Muscle layer of colon (tissue), 2 donors: Measurements from ENCODE around the gene CARMIL3.
A peak's percentile ranks its signal among the peaks of the same experiment; 100 is the strongest.

Source experiments
- H3K27ac ChIP-seq: one replicate; pipeline ENCODE4 v1.7.0; 2013; ENCODE audit warnings: low read depth, mild to moderate bottlenecking, low read length, moderate library complexity
- H3K27me3 ChIP-seq, 2 donors: one replicate each; pipeline ENCODE4 v1.7.0; 2013; ENCODE audit warnings: low read length in 2 of 2, mild to moderate bottlenecking in 2 of 2; ENCODE audit not compliant: insufficient read depth in 2 of 2, control insufficient read depth in 1 of 2
- H3K36me3 ChIP-seq: one replicate; pipeline ENCODE4 v1.7.0; 2013; ENCODE audit warnings: mild to moderate bottlenecking, low read length; ENCODE audit not compliant: insufficient read depth
- H3K4me1 ChIP-seq: one replicate; pipeline ENCODE4 v1.7.0; 2013; ENCODE audit warnings: mild to moderate bottlenecking, low read length; ENCODE audit not compliant: insufficient read depth
- H3K4me3 ChIP-seq, 2 donors: one replicate each; pipeline ENCODE4 v1.7.0; 2013; ENCODE audit warnings: low read length in 2 of 2, low read depth in 1 of 2, mild to moderate bottlenecking in 1 of 2, moderate library complexity in 1 of 2
- H3K9ac ChIP-seq: one replicate; pipeline ENCODE4 v1.7.0; 2013; ENCODE audit warnings: low read length
- H3K9me3 ChIP-seq: one replicate; pipeline ENCODE4 v1.7.0; 2013; ENCODE audit warnings: mild to moderate bottlenecking, low read length
- donor health status: abdominal sarcoma.
- donor health status: Adenocarcinoma of cecum.

Gene CARMIL3

GRCh38 chr14:24093901-24094840, 42.4 kb downstream of the CARMIL3 start, which contains the start of gene PCK2:
TSS of gene PCK2 (plus strand) at chr14:24094311. CDS start at chr14:24094406, 95 bp downstream.
- Histone ChIP-seq H3K4me3 (peak within 1 kb of the TSS; percentile 57 to 66), H3K4me1 (peaks cover 20% of the 10 kb centered on the region), H3K27me3 (no peaks in the 10 kb centered on the region), H3K9ac (peak within 1 kb of the TSS; percentile 74), H3K27ac (peak within 1 kb of the TSS; percentile 70), H3K36me3 (peaks cover 7% of the 10 kb centered on the region), H3K9me3 (no peaks in the 10 kb centered on the region)

- Histone ChIP-seq H3K36me3 (peaks cover 7% of the 10 kb centered on the region), H3K4me1 (peaks cover 20% of the 10 kb centered on the region), H3K27me3 (no peaks in the 10 kb centered on the region), H3K27ac (peak overlapping the region; percentile 70), H3K9me3 (no peaks in the 10 kb centered on the region), H3K9ac (peak overlapping the region; percentile 74), H3K4me3 (peak overlapping the region; percentile 57 to 66)
Observed at GRCh38 chr14:24094841-24095270, 43.0 kb downstream of the CARMIL3 start.

- no peaks in the 10 kb centered on the region for H3K9me3 ChIP-seq
- peak overlapping the region; percentile 70 for H3K27ac ChIP-seq
- H3K4me1 ChIP-seq, result peaks cover 20% of the 10 kb centered on the region
- peak overlapping the region; percentile 57 to 66 for H3K4me3 ChIP-seq
- H3K9ac ChIP-seq, result peak overlapping the region; percentile 74
- H3K36me3 ChIP-seq, result peaks cover 7% of the 10 kb centered on the region
- no peaks in the 10 kb centered on the region for H3K27me3 ChIP-seq
Observed at GRCh38 chr14:24095271-24096068, 43.7 kb downstream of the CARMIL3 start.

GRCh38 chr14:24096545-24097181, 44.9 kb downstream of the CARMIL3 start:
- Histone ChIP-seq H3K9me3 (no peaks in the 10 kb centered on the region), H3K27me3 (no peaks in the 10 kb centered on the region), H3K27ac (no peak overlapping the region), H3K4me1 (peaks cover 20% of the 10 kb centered on the region), H3K4me3 (no peak overlapping the region), H3K9ac (no peak overlapping the region), H3K36me3 (peaks cover 7% of the 10 kb centered on the region)

GRCh38 chr14:24098229-24098926, 46.6 kb downstream of the CARMIL3 start:
- H3K9me3 ChIP-seq, result no peaks in the 10 kb centered on the region
- peaks cover 18% of the 10 kb centered on the region for H3K4me1 ChIP-seq
- no peak overlapping the region for H3K27ac ChIP-seq
- no peak overlapping the region for H3K4me3 ChIP-seq
- peaks cover 7% of the 10 kb centered on the region for H3K36me3 ChIP-seq
- no peaks in the 10 kb centered on the region for H3K27me3 ChIP-seq
- H3K9ac ChIP-seq, result no peak overlapping the region

DNA sequence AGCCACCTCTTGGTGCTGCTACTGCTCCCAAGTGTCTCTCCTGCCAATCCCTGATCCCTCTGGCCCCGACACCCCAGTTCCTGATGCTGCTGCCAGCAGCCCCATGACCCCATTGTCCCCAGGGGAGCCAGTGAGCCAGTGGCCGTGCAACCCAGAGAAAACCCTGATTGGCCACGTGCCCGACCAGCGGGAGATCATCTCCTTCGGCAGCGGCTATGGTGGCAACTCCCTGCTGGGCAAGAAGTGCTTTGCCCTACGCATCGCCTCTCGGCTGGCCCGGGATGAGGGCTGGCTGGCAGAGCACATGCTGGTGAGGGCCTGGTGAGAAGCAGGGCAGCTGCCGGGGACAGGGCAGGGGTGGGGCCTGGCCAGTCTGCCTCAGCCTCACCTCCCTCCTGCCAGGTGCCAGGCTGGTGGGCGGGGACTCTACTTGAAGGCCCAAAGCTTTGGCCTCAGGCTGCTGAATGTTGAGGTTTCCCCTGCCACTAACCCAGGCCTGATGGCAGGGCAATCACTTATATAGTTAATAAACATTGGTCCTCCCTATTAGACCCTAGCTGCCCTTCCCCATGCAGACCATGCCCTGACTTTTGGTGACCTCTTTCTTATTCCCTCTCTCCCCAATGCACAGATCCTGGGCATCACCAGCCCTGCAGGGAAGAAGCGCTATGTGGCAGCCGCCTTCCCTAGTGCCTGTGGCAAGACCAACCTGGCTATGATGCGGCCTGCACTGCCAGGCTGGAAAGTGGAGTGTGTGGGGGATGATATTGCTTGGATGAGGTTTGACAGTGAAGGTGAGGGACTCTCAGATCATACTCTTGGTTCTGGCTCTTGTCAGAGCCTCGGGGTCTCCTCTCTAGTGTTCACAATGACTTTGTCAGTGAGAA, 47.4 kb downstream of the CARMIL3 start:
- no peaks in the 10 kb centered on the region for H3K27me3 ChIP-seq
- no peak overlapping the region for H3K27ac ChIP-seq
- no peak overlapping the region for H3K4me3 ChIP-seq
- H3K36me3 ChIP-seq, result peaks cover 7% of the 10 kb centered on the region
- H3K9me3 ChIP-seq, result no peaks in the 10 kb centered on the region
- H3K4me1 ChIP-seq, result peaks cover 13% of the 10 kb centered on the region
- no peak overlapping the region for H3K9ac ChIP-seq

GRCh38 chr14:24100197-24100981, 48.6 kb downstream of the CARMIL3 start:
- Histone ChIP-seq H3K4me1 (peaks cover 5% of the 10 kb centered on the region), H3K9me3 (no peaks in the 10 kb centered on the region), H3K27me3 (no peaks in the 10 kb centered on the region), H3K4me3 (no peak overlapping the region), H3K36me3 (peaks cover 7% of the 10 kb centered on the region), H3K27ac (no peak overlapping the region), H3K9ac (no peak overlapping the region)

DNA sequence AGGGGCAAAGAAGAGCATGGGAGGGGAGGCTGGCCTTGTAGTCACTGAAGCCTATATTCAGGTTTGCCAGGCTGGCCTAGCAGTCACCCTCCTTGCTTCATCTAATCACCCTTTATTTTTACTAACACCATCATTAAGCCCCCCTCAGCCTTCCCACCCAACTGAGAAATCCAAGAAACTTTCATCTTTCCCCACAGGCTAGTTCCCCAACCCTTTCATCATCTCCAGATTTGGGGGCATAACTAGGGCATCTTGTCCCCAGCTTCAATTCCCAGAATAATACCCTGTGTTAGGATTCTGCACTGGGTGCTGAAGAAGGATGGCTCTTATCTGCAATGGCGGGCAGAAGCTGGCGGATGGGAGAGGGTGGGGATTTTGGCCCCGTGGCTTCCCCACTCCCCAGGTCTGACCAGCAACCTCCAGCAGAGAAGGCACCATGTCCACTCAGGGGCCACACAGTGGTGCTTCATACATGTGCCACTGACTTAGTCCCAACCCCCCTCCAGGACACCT, 49.2 kb downstream of the CARMIL3 start:
- peaks cover 7% of the 10 kb centered on the region for H3K36me3 ChIP-seq
- no peaks in the 10 kb centered on the region for H3K4me1 ChIP-seq
- H3K9ac ChIP-seq, result no peak overlapping the region
- no peaks in the 10 kb centered on the region for H3K27me3 ChIP-seq
- H3K27ac ChIP-seq, result no peak overlapping the region
- no peaks in the 10 kb centered on the region for H3K9me3 ChIP-seq
- H3K4me3 ChIP-seq, result no peak overlapping the region

DNA sequence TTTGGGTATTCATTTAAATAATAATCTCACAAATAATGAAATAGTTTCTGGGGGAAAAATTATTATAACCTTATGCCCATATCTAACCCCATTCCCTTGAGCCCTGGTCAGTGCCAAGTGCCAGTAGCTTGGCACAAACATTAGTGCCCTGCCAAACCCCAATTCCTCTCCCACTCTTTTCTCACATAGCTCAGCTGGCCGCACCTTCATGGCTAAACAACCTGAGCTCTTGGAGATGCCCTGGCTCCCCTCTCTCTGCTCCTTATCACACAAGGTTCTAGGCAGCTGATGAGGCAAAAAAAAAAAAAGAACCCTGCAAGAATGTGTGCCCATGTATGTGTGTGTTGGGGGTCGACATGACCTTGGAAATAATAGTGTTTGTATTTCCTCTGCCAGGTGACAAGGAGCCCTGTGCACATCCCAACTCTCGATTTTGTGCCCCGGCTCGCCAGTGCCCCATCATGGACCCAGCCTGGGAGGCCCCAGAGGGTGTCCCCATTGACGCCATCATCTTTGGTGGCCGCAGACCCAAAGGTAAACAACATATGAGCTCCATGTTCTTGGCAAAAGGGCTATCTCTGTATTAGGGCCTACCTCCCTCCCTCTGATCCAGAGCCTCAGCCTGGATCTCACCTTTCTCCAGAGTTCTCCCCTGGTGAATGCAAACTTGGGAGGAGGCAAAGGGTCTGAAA, 50.7 kb downstream of the CARMIL3 start:
- Histone ChIP-seq H3K9ac (no peak overlapping the region), H3K4me3 (no peak overlapping the region), H3K27ac (no peak overlapping the region), H3K27me3 (no peaks in the 10 kb centered on the region), H3K4me1 (no peaks in the 10 kb centered on the region), H3K9me3 (no peaks in the 10 kb centered on the region), H3K36me3 (peaks cover 7% of the 10 kb centered on the region)
